Ectodermal cell (in vitro differentiated cells): ENCODE data around the gene IGLL5.
"Not testable (repeated sequence)": the region's sequence is repeated elsewhere in the genome, so short reads cannot be mapped to it uniquely, and the experiment has no call there.

Source experiments
- H3K27ac ChIP-seq: 2 replicates; pipeline ENCODE4 v1.7.0; 2013; ENCODE audit warnings: mild to moderate bottlenecking, low read depth, low read length; ENCODE audit not compliant: insufficient read depth, poor library complexity, severe bottlenecking
- H3K27me3 ChIP-seq: 2 replicates; pipeline ENCODE4 v1.7.0; 2013; ENCODE audit warnings: mild to moderate bottlenecking, low read length; ENCODE audit not compliant: insufficient read depth, control insufficient read depth, poor library complexity, severe bottlenecking
- H3K36me3 ChIP-seq: one replicate; pipeline ENCODE4 v1.7.0; 2013; ENCODE audit warnings: low read length; ENCODE audit not compliant: control insufficient read depth, insufficient read depth
- H3K4me1 ChIP-seq: one replicate; pipeline ENCODE4 v1.7.0; 2013; ENCODE audit warnings: low read length; ENCODE audit not compliant: control insufficient read depth, insufficient read depth
- H3K4me3 ChIP-seq: 2 replicates; pipeline ENCODE4 v1.7.0; 2013; ENCODE audit warnings: low read depth, low read length, control low read depth; ENCODE audit not compliant: insufficient read depth
- H3K9me3 ChIP-seq: 2 replicates; pipeline ENCODE4 v1.7.0; 2013; ENCODE audit warnings: mild to moderate bottlenecking, low read length, moderate library complexity; ENCODE audit not compliant: control insufficient read depth
- WGBS, 2 experiments: methylation state at CpG; one replicate each; pipeline ENCODE4 v1.1.7; 2013; ENCODE audit warnings: missing lambda C conversion rate in 2 of 2; 5-methylcytosine and 5-hydroxymethylcytosine counted together

Gene IGLL5

GRCh38 chr22:22893891-22894739 is 6.5 kb downstream of the IGLL5 start:
- H3K27ac ChIP-seq: no peak overlapping the region

GRCh38 chr22:22894740-22895731 is 7.4 kb downstream of the IGLL5 start:
- Histone ChIP-seq H3K27me3 (peaks cover 14% of the 10 kb centered on the region), H3K9me3 (no peaks in the 10 kb centered on the region), H3K27ac (no peak overlapping the region), H3K4me1 (no peaks in the 10 kb centered on the region), H3K4me3 (no peak overlapping the region), H3K36me3 (no peaks in the 10 kb centered on the region)
- 86 to 88% methylated on average over 17 of the region's 17 CpGs for WGBS, 2 experiments

More at GRCh38 chr22:22893891-22894739, 6.5 kb downstream of the IGLL5 start:
- Histone ChIP-seq H3K4me1 (no peaks in the 10 kb centered on the region), H3K9me3 (no peaks in the 10 kb centered on the region), H3K36me3 (no peaks in the 10 kb centered on the region), H3K27me3 (peaks cover 14% of the 10 kb centered on the region), H3K4me3 (no peak overlapping the region)
- 82 to 86% methylated on average over 9 of the region's 9 CpGs for WGBS, 2 experiments

GRCh38 chr22:22895776-22896445 is 8.3 kb downstream of the IGLL5 start:
- Histone ChIP-seq H3K27ac (no peak overlapping the region), H3K4me3 (no peak overlapping the region), H3K27me3 (peaks cover 14% of the 10 kb centered on the region), H3K36me3 (no peaks in the 10 kb centered on the region), H3K4me1 (no peaks in the 10 kb centered on the region), H3K9me3 (no peaks in the 10 kb centered on the region)
- WGBS, 2 experiments: 84% methylated on average over 6 of the region's 6 CpGs

GRCh38 chr22:22896601-22897000 is 9.0 kb downstream of the IGLL5 start:
- H3K4me1 ChIP-seq: no peaks in the 10 kb centered on the region
- peaks cover 14% of the 10 kb centered on the region for H3K27me3 ChIP-seq
- no peaks in the 10 kb centered on the region for H3K36me3 ChIP-seq
- no peaks in the 10 kb centered on the region for H3K9me3 ChIP-seq
- no peak overlapping the region for H3K27ac ChIP-seq
- WGBS, 2 experiments: 93% methylated on average over 3 of the region's 3 CpGs
- no peak overlapping the region for H3K4me3 ChIP-seq

GRCh38 chr22:22897091-22897490 is 9.5 kb downstream of the IGLL5 start:
- Histone ChIP-seq H3K36me3 (no peaks in the 10 kb centered on the region), H3K27me3 (peaks cover 14% of the 10 kb centered on the region), H3K27ac (no peak overlapping the region), H3K4me1 (no peaks in the 10 kb centered on the region), H3K9me3 (no peaks in the 10 kb centered on the region), H3K4me3 (no peak overlapping the region)
- WGBS, 2 experiments: 90 to 91% methylated on average over 3 of the region's 3 CpGs

- Histone ChIP-seq H3K36me3 (no peaks in the 10 kb centered on the region), H3K4me3 (no peak overlapping the region), H3K27me3 (peaks cover 7% of the 10 kb centered on the region), H3K27ac (no peak overlapping the region), H3K4me1 (no peaks in the 10 kb centered on the region), H3K9me3 (no peaks in the 10 kb centered on the region)
- 92 to 93% methylated on average over 4 to 5 of the region's 5 CpGs for WGBS, 2 experiments
Observed at GRCh38 chr22:22897947-22898346, 10.3 kb downstream of the IGLL5 start.

GRCh38 chr22:22898411-22898950 is 10.9 kb downstream of the IGLL5 start:
- H3K4me1 ChIP-seq, H3K9me3 ChIP-seq, H3K27ac ChIP-seq, H3K4me3 ChIP-seq, H3K27me3 ChIP-seq, H3K36me3 ChIP-seq: not testable (repeated sequence)
- WGBS, 2 experiments: 48 to 69% methylated on average over 1 of the region's 1 CpG

GRCh38 chr22:22899342-22900080 is 11.9 kb downstream of the IGLL5 start:
- not testable (repeated sequence) for H3K9me3 ChIP-seq, H3K4me1 ChIP-seq, H3K27ac ChIP-seq, H3K4me3 ChIP-seq, H3K36me3 ChIP-seq, H3K27me3 ChIP-seq
- 88 to 93% methylated on average over 4 of the region's 9 CpGs for WGBS, 2 experiments

- H3K27ac ChIP-seq, H3K36me3 ChIP-seq, H3K9me3 ChIP-seq, H3K4me1 ChIP-seq, H3K4me3 ChIP-seq, H3K27me3 ChIP-seq: not testable (repeated sequence)
- WGBS, 2 experiments: 90 to 96% methylated on average over 6 to 13 of the region's 16 CpGs
Observed at GRCh38 chr22:22900527-22901205, 13.1 kb downstream of the IGLL5 start.
